Natural killer cell (primary cell): Measurements from ENCODE around the gene EIF4E. TPM values are rescaled to one million over a fixed set of nuclear protein-coding genes. Genes with fewer than 3 reads are reported as not detected.
"Not testable (repeated sequence)": the region's sequence is repeated elsewhere in the genome, so short reads cannot be mapped to it uniquely, and the experiment has no call there.

Experiments
- ATAC-seq, 3 donors: fragments of 150-1000 bp in 2 of 3; fragments of 200-7000 bp in 1 of 3; cut with Tn5 transposase; 1 replicate in 1 of 3; 2 replicates in 2 of 3; pipeline ENCODE4 v1.10.0; 2021; ENCODE audit warnings: mild to moderate bottlenecking in 2 of 3, moderate library complexity in 2 of 3
- DNase-seq, 2 donors: peaks; one replicate each; pipeline versions ENCODE4 v3.0.0 to v3.0.0-alpha.2; 2013 to 2021; ENCODE audit warnings: mixed read lengths in 1 of 2
- H3K27ac ChIP-seq: one replicate; pipeline ENCODE4 v1.5.1; 2013; ENCODE audit warnings: mild to moderate bottlenecking, low read length
- H3K27me3 ChIP-seq: one replicate; pipeline ENCODE4 v1.6.1; 2013; ENCODE audit warnings: low read length; ENCODE audit not compliant: control insufficient read depth, insufficient read depth
- H3K36me3 ChIP-seq: one replicate; pipeline ENCODE4 v1.6.1; 2013; ENCODE audit warnings: low read length; ENCODE audit not compliant: control insufficient read depth, insufficient read depth
- H3K4me1 ChIP-seq: one replicate; pipeline ENCODE4 v1.6.1; 2013; ENCODE audit warnings: low read length; ENCODE audit not compliant: control insufficient read depth, insufficient read depth
- H3K4me3 ChIP-seq: one replicate; pipeline ENCODE4 v1.5.1; 2013; ENCODE audit warnings: low read length
- H3K9me3 ChIP-seq: one replicate; pipeline ENCODE4 v1.6.1; 2013; ENCODE audit warnings: low read length; ENCODE audit not compliant: control insufficient read depth, insufficient read depth
- H3K27ac Mint-ChIP-seq, 2 donors: one replicate each; pipeline ENCODE4 v1.8.0; 2022; ENCODE audit warnings: mild to moderate bottlenecking in 2 of 2, mixed read lengths in 2 of 2, moderate library complexity in 1 of 2
- H3K27me3 Mint-ChIP-seq, 2 donors: one replicate each; pipeline ENCODE4 v1.8.0; 2022; ENCODE audit warnings: low read depth in 2 of 2, mixed read lengths in 2 of 2
- H3K36me3 Mint-ChIP-seq: one replicate; pipeline ENCODE4 v1.8.0; 2022; ENCODE audit warnings: mixed read lengths
- H3K4me1 Mint-ChIP-seq, 2 donors: one replicate each; pipeline ENCODE4 v1.8.0; 2022; ENCODE audit warnings: mixed read lengths in 2 of 2
- H3K4me3 Mint-ChIP-seq: one replicate; pipeline ENCODE4 v1.8.0; 2022; ENCODE audit warnings: mild to moderate bottlenecking, moderate library complexity, mixed read lengths
- H3K9me3 Mint-ChIP-seq, 2 donors: one replicate each; pipeline ENCODE4 v1.8.0; 2022; ENCODE audit warnings: mixed read lengths in 2 of 2
- WGBS: methylation state at CpG from one replicate; pipeline ENCODE4 v1.1.7; 2013; ENCODE audit warnings: missing lambda C conversion rate; ENCODE audit not compliant: insufficient coverage; 5-methylcytosine and 5-hydroxymethylcytosine counted together
- intact Hi-C: fragments of 100-400 bp; cut with micrococcal nuclease; formaldehyde crosslinking; loops from one replicate; pipeline ENCODE4 v1.14.2; 2022
- total RNA-seq, 4 donors: library from RNA; stranded (reverse); fragments of 120-200 nt in 1 of 4; gene quantifications; one replicate each; pipeline versions ENCODE4 v1.2.3 to v1.2.4, GENCODE V29; 2013 to 2022
- TF ChIP-seq, protein P1 (sequence below): fragments of 200-600 bp; IDR thresholded peaks from one replicate; pipeline ENCODE4 v1.8.0; 2022; ENCODE audit warnings: antibody characterized with exemption

EIF4E gene
- total RNA-seq, 3 donors from 2014 or later (not counting 1 experiment from before 2014, with no cell fraction given) = 67.4 to 92.4 (median 75.5) TPM

- H3K36me3 ChIP-seq = peaks cover 30% of the 10 kb centered on the region
- no peaks in the 10 kb centered on the region for H3K4me1 ChIP-seq
- H3K4me3 ChIP-seq = no peak overlapping the region
- Mint-ChIP-seq H3K36me3 (no peaks in the 10 kb centered on the region), H3K4me3 (no peak overlapping the region), H3K27ac (no peak overlapping the region), H3K4me1 (peaks cover 0 to 7% of the 10 kb centered on the region in 2 donors), H3K9me3 (no peaks in the 10 kb centered on the region), H3K27me3 (no peaks in the 10 kb centered on the region)
- intact Hi-C loops = no loop called here
- TF ChIP-seq, protein P1, sequence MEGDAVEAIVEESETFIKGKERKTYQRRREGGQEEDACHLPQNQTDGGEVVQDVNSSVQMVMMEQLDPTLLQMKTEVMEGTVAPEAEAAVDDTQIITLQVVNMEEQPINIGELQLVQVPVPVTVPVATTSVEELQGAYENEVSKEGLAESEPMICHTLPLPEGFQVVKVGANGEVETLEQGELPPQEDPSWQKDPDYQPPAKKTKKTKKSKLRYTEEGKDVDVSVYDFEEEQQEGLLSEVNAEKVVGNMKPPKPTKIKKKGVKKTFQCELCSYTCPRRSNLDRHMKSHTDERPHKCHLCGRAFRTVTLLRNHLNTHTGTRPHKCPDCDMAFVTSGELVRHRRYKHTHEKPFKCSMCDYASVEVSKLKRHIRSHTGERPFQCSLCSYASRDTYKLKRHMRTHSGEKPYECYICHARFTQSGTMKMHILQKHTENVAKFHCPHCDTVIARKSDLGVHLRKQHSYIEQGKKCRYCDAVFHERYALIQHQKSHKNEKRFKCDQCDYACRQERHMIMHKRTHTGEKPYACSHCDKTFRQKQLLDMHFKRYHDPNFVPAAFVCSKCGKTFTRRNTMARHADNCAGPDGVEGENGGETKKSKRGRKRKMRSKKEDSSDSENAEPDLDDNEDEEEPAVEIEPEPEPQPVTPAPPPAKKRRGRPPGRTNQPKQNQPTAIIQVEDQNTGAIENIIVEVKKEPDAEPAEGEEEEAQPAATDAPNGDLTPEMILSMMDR = no peak
- no peaks in the 10 kb centered on the region for H3K27me3 ChIP-seq
- ATAC-seq (no peak), DNase-seq (no peak)
- no peaks in the 10 kb centered on the region for H3K9me3 ChIP-seq
- no peak overlapping the region for H3K27ac ChIP-seq
Observed at GRCh38 chr4:98879515-98879914, 49.4 kb downstream of the EIF4E start.

DNA sequence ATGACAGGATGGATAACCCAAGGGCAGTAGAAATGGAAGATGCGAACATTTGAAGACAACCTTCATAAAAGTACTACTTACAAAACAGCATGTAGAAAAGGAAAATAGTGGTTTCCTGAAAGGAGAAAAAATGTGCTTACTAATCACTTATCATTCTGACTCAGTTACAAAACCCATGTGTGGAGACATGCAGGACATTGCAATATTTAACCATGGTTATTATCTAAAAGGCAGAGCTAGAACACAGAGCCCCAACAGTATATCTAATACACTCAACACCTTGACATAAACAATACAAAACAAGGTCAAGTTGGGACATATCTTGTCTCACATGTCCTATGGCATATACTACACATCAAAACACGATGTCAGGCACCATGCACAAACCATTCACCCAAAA, 55.9 kb downstream of the EIF4E start:
- H3K27me3 ChIP-seq = no peaks in the 10 kb centered on the region
- H3K4me1 Mint-ChIP-seq = peaks cover 0 to 6% of the 10 kb centered on the region in 2 donors
- peaks cover 2% of the 10 kb centered on the region for H3K36me3 ChIP-seq
- H3K4me1 ChIP-seq = no peaks in the 10 kb centered on the region
- H3K27me3 Mint-ChIP-seq = no peaks in the 10 kb centered on the region
- no peak overlapping the region for H3K27ac ChIP-seq
- H3K4me3 ChIP-seq = no peak overlapping the region
- TF ChIP-seq, protein P1 = no peak
- peaks cover 0 to 3% of the 10 kb centered on the region in 2 donors for H3K9me3 Mint-ChIP-seq
- intact Hi-C loops = no loop called here
- ATAC-seq (no peak), DNase-seq (no peak)
- no peak overlapping the region for H3K4me3 Mint-ChIP-seq
- no peaks in the 10 kb centered on the region for H3K36me3 Mint-ChIP-seq
- no peak overlapping the region for H3K27ac Mint-ChIP-seq
- 87% methylated on average over 2 of the region's 2 CpGs for WGBS
- H3K9me3 ChIP-seq = no peaks in the 10 kb centered on the region

- H3K9me3 Mint-ChIP-seq, H3K27me3 ChIP-seq, H3K4me3 ChIP-seq, H3K27ac ChIP-seq, intact Hi-C loops, H3K27me3 Mint-ChIP-seq, H3K36me3 Mint-ChIP-seq, ATAC-seq, H3K4me1 Mint-ChIP-seq, H3K27ac Mint-ChIP-seq, H3K4me1 ChIP-seq, H3K4me3 Mint-ChIP-seq, DNase-seq, H3K9me3 ChIP-seq, H3K36me3 ChIP-seq: not testable (repeated sequence)
- 94% methylated on average over 2 of the region's 3 CpGs for WGBS
Observed at GRCh38 chr4:98872120-98872906, 56.6 kb downstream of the EIF4E start.

DNA sequence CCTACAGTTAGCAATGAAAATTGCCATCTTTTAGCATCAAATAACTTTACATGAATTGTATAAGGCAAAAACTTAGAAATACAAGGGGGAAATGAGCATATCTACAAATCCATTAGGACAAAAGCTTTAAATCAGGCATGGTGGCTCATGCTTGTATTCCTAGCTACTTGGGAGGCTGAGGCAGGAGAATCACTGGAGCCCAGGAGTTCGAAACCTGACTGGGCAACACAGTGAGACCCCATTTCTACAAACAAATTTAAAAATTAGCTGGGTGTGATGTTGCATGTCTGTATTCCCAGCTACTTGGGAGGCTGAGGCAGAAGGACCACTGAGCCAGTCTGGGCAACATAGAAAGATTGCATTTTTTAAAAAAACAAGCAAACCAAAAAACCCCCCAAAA, 61.3 kb downstream of the EIF4E start:
- ATAC-seq = no peak
- no peak overlapping the region for H3K4me3 ChIP-seq
- no CpG with 5 or more reads among the region's 1 CpG for WGBS
- H3K4me1 ChIP-seq = no peaks in the 10 kb centered on the region
- H3K4me3 Mint-ChIP-seq = no peak overlapping the region
- no peaks in the 10 kb centered on the region for H3K36me3 Mint-ChIP-seq
- TF ChIP-seq, protein P1 = no peak
- no peaks in the 10 kb centered on the region for H3K27me3 Mint-ChIP-seq
- H3K27ac ChIP-seq = no peak overlapping the region
- peaks cover 0 to under 1% of the 10 kb centered on the region in 2 donors for H3K4me1 Mint-ChIP-seq
- H3K36me3 ChIP-seq = no peaks in the 10 kb centered on the region
- H3K27me3 ChIP-seq = no peaks in the 10 kb centered on the region
- H3K9me3 Mint-ChIP-seq = peaks cover 0 to 3% of the 10 kb centered on the region in 2 donors
- no peak overlapping the region for H3K27ac Mint-ChIP-seq
- intact Hi-C loops = no loop called here
- no peaks in the 10 kb centered on the region for H3K9me3 ChIP-seq
- DNase-seq = no peak
